ENCODE data around the gene TFF2. TPM values are rescaled to one million over a fixed set of nuclear protein-coding genes. Genes with fewer than 3 reads are reported as not detected.

TFF2 gene
- total RNA-seq, 1 donor = not detected

DNA sequence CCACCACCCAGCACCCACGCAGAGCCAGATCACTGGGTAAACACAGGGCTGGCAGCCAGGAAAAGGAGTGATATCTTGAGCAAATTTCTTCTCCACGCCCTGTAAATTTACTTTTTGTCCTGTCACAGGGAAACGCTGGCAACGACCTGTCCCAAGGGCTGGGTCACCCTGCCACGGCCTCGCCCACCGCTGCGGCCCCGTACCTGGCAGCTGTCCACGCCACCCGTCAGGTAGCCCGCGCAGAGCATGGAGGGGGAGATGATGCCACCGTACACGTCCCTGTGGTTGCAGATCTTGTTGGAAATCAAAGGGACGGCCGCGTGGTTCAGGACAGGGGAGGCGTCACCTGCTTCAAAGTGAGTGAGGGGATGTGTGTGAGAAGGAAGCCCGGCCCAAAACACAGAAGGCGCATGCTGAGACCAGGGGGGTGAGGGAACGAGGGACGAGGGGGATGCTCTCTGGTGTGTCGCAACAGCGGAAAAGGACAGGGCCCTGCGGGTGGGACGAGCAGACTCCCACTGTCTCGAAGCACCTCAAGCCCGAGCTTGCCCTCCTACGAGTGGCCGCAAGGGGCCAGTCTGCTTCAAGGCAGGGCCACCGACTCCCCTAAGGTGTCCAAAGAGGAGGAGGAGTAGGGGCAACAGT lies 25.7 kb upstream of the TFF2 start:
- Histone ChIP-seq H3K4me3 (ENCODE audit: insufficient read depth, low read length) (no peak overlapping the region), H4K20me1 (ENCODE audit: insufficient read depth, low read length) (no peaks in the 10 kb centered on the region), H2AFZ (ENCODE audit: low read length) (no peak overlapping the region), H3K9me3 (ENCODE audit: low read depth, low read length) (no peaks in the 10 kb centered on the region), H3K27ac (ENCODE audit: low read depth, low read length) (no peak overlapping the region), H3K4me2 (ENCODE audit: insufficient read depth, low read length) (no peak overlapping the region), H3K27me3 (ENCODE audit: insufficient read depth, low read length) (no peaks in the 10 kb centered on the region), H3K36me3 (ENCODE audit: insufficient read depth, low read length) (no peaks in the 10 kb centered on the region), H3K4me1 (ENCODE audit: insufficient read depth, low read length) (no peaks in the 10 kb centered on the region), H3K79me2 (ENCODE audit: insufficient read depth, low read length) (no peaks in the 10 kb centered on the region)
- TF ChIP-seq, protein P1, sequence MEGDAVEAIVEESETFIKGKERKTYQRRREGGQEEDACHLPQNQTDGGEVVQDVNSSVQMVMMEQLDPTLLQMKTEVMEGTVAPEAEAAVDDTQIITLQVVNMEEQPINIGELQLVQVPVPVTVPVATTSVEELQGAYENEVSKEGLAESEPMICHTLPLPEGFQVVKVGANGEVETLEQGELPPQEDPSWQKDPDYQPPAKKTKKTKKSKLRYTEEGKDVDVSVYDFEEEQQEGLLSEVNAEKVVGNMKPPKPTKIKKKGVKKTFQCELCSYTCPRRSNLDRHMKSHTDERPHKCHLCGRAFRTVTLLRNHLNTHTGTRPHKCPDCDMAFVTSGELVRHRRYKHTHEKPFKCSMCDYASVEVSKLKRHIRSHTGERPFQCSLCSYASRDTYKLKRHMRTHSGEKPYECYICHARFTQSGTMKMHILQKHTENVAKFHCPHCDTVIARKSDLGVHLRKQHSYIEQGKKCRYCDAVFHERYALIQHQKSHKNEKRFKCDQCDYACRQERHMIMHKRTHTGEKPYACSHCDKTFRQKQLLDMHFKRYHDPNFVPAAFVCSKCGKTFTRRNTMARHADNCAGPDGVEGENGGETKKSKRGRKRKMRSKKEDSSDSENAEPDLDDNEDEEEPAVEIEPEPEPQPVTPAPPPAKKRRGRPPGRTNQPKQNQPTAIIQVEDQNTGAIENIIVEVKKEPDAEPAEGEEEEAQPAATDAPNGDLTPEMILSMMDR (IDR thresholded peaks at IDR 0.05; ENCODE audit: extremely low read depth, low read depth, low read length) = no peak
- DNase-seq (ENCODE audit: insufficient read length, low spot score, missing footprints) = peak; percentile 88

DNA sequence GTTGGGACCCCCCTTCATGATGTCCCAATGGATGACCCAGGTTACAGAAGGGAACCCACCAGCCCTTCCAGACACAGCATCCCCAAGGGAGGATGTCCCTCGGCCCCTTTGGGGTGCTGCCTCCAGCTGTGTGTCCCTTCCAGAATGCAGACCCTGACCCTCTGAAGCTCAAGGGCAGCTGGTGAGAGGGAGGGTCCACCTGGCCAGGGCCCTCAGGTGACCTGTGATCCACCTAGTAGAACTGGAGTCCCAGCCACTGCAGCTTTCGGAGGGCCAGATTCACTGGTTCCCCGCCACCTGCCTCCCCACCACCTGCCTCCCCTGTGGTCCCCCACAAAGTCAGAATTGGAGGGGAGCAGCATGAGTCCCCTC lies 25.2 kb upstream of the TFF2 start:
- H3K4me3 ChIP-seq (ENCODE audit: insufficient read depth, low read length) = no peak overlapping the region
- H3K27me3 ChIP-seq (ENCODE audit: insufficient read depth, low read length) = no peaks in the 10 kb centered on the region
- H4K20me1 ChIP-seq (ENCODE audit: insufficient read depth, low read length) = no peaks in the 10 kb centered on the region
- H3K4me2 ChIP-seq (ENCODE audit: insufficient read depth, low read length) = no peak overlapping the region
- H3K79me2 ChIP-seq (ENCODE audit: insufficient read depth, low read length) = no peaks in the 10 kb centered on the region
- no peaks in the 10 kb centered on the region for H3K4me1 ChIP-seq (ENCODE audit: insufficient read depth, low read length)
- H3K27ac ChIP-seq (ENCODE audit: low read depth, low read length) = no peak overlapping the region
- TF ChIP-seq, protein P1 (IDR thresholded peaks at IDR 0.05; ENCODE audit: extremely low read depth, low read depth, low read length) = no peak
- H3K9me3 ChIP-seq (ENCODE audit: low read depth, low read length) = no peaks in the 10 kb centered on the region
- no peak overlapping the region for H2AFZ ChIP-seq (ENCODE audit: low read length)
- no peaks in the 10 kb centered on the region for H3K36me3 ChIP-seq (ENCODE audit: insufficient read depth, low read length)
- DNase-seq (ENCODE audit: insufficient read length, low spot score, missing footprints) = no peak

DNA sequence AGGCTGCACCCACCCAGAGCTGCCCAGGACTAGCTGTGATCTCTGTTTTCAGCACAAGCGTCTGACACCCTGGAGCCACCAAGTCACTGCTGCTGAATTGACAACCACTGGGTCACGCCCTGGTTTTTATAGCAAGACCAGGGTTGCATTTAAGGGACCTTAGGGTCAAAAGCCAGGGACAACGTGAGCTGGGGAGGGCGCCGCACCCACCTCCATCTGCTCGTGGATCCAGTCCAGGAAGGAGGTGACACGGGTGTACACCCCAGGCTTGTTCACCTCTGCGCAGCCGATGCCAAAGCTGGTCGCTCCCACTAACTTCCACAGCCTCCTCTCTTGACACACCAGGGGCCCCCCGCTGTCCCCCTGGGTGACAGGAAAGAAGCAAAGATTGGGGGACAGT lies 24.7 kb upstream of the TFF2 start:
- Histone ChIP-seq H4K20me1 (ENCODE audit: insufficient read depth, low read length) (no peaks in the 10 kb centered on the region), H3K79me2 (ENCODE audit: insufficient read depth, low read length) (no peaks in the 10 kb centered on the region)

DNA sequence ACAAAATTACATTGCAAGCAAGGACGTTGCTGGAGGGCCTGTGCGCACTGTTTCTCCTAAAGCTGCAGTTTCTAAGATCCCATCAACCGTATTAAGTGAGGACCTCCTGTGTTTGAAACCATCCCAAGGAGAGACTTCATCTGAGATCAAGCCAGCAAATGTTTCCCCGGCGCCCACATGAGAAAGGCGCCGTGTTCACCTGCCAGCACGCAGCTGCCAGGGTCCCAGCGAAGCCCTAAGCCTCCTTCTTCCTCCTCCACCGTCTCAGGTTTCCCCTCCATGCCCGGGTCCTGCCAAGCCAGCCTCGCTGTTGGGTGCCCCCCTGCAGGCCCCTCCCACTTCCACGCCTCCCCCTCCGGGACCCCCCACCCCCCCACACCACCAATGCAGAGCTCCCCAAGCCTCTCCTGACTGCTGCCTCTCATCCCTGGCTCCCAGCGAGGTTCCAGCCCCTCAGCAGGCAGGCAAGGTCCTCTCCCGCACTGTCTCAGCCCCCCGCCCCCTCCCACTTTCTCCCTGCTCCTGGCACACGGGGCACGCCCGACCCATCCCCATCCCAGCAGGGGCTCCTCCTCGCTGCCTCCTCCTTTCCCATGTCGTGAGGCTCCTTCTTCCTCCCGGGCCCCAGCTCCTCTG lies 24.2 kb upstream of the TFF2 start:
- Histone ChIP-seq H3K36me3 (ENCODE audit: insufficient read depth, low read length) (no peaks in the 10 kb centered on the region), H3K4me1 (ENCODE audit: insufficient read depth, low read length) (no peaks in the 10 kb centered on the region), H3K27ac (ENCODE audit: low read depth, low read length) (no peak overlapping the region), H2AFZ (ENCODE audit: low read length) (no peak overlapping the region), H3K4me3 (ENCODE audit: insufficient read depth, low read length) (no peak overlapping the region), H4K20me1 (ENCODE audit: insufficient read depth, low read length) (no peaks in the 10 kb centered on the region), H3K4me2 (ENCODE audit: insufficient read depth, low read length) (no peak overlapping the region), H3K27me3 (ENCODE audit: insufficient read depth, low read length) (no peaks in the 10 kb centered on the region), H3K9me3 (ENCODE audit: low read depth, low read length) (no peaks in the 10 kb centered on the region), H3K79me2 (ENCODE audit: insufficient read depth, low read length) (no peaks in the 10 kb centered on the region)
- DNase-seq (ENCODE audit: insufficient read length, low spot score, missing footprints) = no peak
- TF ChIP-seq, protein P1 (IDR thresholded peaks at IDR 0.05; ENCODE audit: extremely low read depth, low read depth, low read length) = no peak

More for the DNA sequence above, 24.7 kb upstream of the TFF2 start:
- H2AFZ ChIP-seq (ENCODE audit: low read length) = no peak overlapping the region
- no peaks in the 10 kb centered on the region for H3K9me3 ChIP-seq (ENCODE audit: low read depth, low read length)
- no peaks in the 10 kb centered on the region for H3K36me3 ChIP-seq (ENCODE audit: insufficient read depth, low read length)
- H3K27ac ChIP-seq (ENCODE audit: low read depth, low read length) = no peak overlapping the region
- H3K27me3 ChIP-seq (ENCODE audit: insufficient read depth, low read length) = no peaks in the 10 kb centered on the region
- DNase-seq (ENCODE audit: insufficient read length, low spot score, missing footprints) = peak; percentile 79
- H3K4me1 ChIP-seq (ENCODE audit: insufficient read depth, low read length) = no peaks in the 10 kb centered on the region
- TF ChIP-seq, protein P1 (IDR thresholded peaks at IDR 0.05; ENCODE audit: extremely low read depth, low read depth, low read length) = no peak
- no peak overlapping the region for H3K4me3 ChIP-seq (ENCODE audit: insufficient read depth, low read length)
- H3K4me2 ChIP-seq (ENCODE audit: insufficient read depth, low read length) = no peak overlapping the region
